HG03521 (cell line): ENCODE results near the gene APOC1.
"Not testable (repeated sequence)": the region's sequence is repeated elsewhere in the genome, so short reads cannot be mapped to it uniquely, and the experiment has no call there.

Experiments
- ATAC-seq: cut with Tn5 transposase; IDR thresholded peaks from one replicate; pipeline ENCODE4 v1.9.1; 2021; ENCODE audit warnings: mild to moderate bottlenecking, moderate library complexity; ENCODE audit not compliant: unreplicated experiment

APOC1 gene

DNA sequence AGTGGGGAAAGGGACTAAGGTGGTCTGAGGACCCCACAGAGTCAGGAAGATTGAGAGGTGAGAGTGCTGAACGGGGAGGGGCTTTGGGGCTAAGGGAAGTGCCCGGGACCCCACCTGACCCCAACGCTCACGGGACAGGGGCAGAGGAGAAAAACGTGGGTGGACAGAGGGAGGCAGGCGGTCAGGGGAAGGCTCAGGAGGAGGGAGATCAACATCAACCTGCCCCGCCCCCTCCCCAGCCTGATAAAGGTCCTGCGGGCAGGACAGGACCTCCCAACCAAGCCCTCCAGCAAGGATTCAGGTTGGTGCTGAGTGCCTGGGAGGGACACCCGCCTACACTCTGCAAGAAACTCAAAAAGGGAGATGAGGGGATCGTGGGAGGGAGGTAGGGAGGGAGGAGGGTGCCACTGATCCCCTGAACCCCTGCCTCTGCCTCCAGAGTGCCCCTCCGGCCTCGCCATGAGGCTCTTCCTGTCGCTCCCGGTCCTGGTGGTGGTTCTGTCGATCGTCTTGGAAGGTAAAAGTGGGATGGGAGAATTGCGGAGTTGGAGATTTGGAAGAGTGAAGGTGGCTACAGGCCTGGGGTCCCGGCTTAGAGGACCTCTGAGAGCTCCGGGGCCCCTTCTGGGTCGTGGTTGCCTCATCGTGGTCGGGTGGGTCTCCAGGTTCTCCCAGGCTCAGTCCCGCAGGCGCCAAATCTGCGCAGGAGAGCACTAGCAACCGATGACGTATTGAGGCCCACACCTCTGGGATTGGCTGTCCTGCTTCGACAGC lies at the start of gene APOC1:
Gene APOC1 (plus strand): TSS at position 176 of the 774 bp plus-strand sequence. CDS start 284 bp downstream, at position 460.
- peak; percentile 85 for ATAC-seq

DNA sequence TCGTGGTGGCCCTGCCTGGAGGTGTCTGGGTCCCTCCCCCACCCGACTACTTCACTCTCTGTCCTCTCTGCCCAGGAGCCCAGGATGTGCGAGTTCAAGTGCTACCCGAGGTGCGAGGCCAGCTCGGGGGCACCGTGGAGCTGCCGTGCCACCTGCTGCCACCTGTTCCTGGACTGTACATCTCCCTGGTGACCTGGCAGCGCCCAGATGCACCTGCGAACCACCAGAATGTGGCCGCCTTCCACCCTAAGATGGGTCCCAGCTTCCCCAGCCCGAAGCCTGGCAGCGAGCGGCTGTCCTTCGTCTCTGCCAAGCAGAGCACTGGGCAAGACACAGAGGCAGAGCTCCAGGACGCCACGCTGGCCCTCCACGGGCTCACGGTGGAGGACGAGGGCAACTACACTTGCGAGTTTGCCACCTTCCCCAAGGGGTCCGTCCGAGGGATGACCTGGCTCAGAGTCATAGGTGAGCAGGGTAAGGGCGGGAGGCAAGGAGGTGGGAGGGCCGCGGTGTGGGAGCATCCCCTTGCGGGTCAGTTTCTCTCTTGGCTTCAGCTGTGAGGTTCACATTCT lies 49.1 kb upstream of the APOC1 start:
- no peak for ATAC-seq

DNA sequence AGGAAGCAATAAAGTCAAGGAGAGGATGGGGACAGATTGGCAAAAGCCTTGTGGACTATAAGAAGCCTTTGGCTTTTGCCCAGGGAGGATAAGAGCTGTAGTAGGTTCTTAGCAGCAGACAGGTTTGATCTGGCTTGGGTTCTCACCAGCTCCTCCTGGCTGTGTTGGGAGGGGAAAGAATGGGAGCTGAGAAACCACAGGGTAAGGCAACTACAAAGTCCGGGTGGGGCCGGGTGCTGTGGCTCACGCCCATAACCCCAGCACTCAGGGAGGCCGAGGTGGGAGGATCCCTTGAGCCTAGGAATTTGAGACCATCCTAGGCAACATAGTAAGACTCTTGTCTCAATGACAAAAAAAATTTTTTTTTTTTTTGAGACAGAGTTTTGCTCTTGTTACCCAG lies 47.7 kb upstream of the APOC1 start:
- ATAC-seq = no peak

DNA sequence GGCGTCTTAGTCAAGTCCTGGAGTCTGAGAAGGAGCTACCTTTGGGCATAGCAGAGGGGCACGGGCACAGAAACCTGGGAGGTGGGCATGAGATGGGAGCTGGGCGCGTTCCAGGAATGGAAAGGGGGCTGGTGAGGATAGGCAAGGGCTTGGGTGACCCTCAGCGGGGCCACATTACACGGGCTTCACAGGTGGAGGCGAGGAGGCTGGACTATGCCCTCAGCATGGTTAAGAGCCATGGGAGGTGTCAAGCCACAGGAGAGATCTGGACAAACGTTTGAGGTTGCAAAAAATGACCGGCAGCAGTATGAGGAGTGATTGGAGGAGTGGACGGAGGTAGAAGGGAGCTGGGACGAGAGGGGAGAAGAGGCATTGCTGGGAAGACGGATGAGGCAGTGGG lies 46.8 kb upstream of the APOC1 start:
- no peak for ATAC-seq

DNA sequence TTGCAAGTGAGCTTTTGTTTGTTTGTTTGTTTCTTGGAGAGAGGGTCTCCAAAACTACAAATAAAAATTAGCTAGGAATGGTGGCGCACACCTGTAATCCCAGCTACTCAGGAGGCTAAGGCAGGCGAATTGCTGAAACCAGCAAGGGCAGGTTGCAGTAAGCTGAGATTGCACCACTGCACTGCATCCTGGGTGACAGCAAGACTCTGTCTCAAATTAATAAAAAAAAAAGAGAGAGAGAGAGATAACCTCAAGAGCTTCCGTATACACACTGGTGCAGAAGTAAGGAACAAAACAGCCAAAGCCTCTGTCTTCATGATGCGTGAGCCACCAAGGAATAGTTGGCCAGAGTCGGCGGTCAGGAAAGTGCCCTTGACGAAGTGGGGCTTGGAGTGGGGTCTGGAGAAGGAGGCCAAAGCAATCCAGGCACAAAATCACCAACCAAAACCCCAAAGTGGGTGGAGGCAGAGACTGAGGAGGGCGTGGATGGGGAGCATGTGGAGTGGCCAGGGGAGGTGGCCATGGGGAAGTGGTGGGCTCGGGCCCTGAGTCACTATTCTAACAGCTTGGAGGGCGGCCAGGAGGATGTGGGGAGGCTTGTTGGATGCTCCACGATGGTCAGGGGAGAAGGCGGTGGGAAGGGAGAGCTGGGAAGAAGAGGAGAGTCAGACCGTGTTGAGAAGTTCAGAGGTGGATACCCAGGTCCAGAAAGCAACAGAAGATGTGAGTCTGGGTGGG lies 44.5 kb upstream of the APOC1 start:
- no peak for ATAC-seq

DNA sequence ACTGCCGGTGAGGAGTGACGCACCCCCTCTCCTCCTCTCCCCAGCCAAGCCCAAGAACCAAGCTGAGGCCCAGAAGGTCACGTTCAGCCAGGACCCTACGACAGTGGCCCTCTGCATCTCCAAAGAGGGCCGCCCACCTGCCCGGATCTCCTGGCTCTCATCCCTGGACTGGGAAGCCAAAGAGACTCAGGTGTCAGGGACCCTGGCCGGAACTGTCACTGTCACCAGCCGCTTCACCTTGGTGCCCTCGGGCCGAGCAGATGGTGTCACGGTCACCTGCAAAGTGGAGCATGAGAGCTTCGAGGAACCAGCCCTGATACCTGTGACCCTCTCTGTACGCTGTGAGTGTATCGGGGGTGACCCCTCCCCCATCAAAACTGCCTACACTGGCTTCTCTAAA lies 42.6 kb upstream of the APOC1 start:
- no peak for ATAC-seq

DNA sequence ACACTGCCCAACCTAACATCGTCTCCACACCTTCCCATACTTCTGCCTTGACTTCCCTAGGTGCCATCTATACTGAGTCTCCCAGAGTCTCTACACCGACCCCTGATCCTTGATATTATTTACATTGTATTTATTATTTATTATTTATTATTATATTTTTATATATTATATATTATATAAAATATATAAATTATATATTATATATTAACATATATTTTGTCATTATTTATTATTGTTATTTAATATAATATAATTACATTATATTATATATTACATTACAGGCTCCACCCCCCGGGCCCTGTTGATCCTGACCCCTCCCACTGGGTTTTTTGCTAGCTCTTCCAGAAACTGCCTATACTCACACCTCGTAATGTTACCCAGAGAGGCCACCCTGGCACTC lies 41.7 kb upstream of the APOC1 start:
- ATAC-seq = no peak

DNA sequence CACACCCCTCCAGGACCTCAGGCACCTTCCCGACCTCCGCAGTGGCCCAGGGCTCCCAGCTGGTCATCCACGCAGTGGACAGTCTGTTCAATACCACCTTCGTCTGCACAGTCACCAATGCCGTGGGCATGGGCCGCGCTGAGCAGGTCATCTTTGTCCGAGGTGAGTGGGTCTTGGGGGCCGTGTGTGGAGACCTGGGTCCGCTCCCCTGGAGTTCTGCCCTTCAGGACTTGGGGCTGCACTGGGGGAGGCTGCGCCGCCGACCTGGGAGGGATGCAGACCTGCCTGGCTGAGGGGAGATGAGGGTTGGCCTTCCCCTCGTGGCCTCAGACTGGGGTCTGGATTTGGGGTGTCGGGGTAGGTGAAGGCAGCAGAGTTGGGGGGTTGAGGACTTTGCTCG lies 40.1 kb upstream of the APOC1 start:
- no peak for ATAC-seq

DNA sequence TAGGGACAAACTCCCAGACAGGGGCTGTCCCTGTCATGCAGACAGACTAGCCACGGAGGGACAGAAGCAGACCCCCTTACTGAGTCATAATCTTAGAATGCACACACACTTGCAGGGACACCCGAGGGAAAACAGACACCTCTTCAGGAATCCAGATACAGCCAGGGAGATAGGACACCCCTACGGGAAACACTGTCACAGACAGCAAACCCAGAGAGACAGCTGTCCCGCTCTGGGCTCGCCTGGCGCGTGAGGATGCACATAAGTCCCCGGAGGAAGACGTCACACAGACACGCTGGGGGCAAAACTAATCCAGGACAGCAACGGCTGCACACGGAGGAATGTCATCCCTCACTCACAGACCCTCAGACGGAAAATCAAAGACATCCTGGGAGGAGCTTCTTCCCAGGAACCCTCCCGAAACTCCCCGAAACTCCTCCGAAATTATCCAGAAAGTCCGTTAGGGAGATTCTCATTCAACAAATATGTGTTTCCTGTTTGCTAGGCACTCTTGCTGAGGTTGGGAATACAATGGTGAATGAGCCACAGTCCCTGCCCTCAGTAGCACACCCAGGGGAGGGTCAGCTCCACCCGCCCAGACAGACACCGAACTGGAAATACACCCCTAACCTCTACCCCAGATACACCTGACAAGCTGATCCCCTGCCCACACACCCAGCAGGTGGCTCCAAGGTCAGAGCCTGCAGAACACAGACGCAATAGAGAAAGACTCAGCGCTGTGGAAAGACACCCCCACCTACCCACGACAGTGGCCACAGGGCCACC lies 38.5 kb upstream of the APOC1 start:
- no peak for ATAC-seq

DNA sequence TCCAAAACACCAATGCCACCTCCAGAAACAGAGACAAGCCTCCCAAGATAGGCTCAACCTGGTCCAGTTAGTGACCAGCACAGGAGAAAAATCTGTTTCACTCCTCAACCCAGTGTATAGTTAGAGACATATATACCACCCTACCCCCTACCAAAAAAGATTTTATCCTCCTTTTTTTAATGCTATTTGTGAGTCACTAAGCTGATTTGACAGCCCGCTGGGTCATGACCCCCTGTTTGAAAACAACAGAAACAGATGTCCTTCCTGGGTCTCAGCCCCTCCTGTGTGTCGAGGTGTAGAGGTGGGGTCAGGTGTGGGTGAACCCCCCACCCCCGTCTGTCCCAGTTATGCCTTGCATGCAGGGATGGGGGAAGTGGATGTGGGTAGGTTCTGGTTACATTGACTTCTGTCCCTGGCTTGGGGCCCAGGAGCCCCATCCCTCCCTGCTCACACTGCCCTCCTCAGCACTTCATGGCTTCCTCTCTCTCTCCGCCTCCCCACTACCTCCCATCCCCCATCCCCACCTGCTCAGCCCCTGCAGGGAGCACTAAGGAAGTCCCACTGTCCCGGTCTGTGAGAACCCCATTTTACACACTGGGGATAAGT lies 37.4 kb upstream of the APOC1 start:
- ATAC-seq = no peak

DNA sequence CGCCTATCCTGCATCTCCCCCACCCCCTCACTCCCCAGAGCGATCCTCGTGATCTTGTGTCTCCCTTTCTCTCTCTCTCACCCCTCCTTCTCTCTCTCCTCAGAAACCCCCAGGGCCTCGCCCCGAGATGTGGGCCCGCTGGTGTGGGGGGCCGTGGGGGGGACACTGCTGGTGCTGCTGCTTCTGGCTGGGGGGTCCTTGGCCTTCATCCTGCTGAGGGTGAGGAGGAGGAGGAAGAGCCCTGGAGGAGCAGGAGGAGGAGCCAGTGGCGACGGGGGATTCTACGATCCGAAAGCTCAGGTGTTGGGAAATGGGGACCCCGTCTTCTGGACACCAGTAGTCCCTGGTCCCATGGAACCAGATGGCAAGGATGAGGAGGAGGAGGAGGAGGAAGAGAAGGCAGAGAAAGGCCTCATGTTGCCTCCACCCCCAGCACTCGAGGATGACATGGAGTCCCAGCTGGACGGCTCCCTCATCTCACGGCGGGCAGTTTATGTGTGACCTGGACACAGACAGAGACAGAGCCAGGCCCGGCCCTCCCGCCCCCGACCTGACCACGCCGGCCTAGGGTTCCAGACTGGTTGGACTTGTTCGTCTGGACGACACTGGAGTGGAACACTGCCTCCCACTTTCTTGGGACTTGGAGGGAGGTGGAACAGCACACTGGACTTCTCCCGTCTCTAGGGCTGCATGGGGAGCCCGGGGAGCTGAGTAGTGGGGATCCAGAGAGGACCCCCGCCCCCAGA lies 36.1 kb upstream of the APOC1 start:
- ATAC-seq = no peak

DNA sequence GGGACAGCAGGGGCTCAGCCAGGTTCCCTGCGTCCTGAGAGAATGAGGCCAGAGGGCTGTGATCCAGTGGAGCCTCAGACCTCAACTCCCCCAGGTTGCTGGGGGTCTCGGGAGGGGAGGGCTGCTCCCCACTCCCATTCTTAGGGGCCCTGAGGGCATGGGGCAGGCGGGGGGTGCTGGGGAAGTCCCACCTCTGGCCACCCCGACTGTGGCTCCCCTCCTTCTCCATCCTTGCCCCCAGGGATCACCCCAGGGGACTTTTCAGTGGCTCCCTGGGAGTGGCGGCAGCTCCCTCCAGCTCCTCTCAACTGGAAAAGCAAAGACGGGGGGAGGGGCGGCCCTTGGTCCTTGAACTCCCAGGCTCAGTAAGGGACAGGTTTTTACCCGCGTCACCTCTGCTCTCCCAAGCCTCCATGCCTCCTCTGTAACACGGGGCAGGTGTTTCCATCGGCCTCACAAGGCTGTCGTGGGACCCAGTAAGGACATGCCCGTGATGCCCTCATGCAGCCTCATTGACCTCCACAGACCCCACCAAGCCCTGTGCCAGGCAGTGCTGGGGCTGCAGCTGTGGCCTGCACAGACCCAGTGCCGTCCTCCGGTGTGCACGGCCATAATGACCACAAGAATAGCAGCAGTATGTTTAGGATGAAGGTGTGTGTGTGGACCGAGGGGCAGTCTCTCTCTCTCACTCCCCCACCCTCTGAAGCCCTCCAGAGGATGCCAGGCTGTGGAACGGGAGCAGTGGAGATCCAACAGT lies 34.9 kb upstream of the APOC1 start:
- no peak for ATAC-seq

DNA sequence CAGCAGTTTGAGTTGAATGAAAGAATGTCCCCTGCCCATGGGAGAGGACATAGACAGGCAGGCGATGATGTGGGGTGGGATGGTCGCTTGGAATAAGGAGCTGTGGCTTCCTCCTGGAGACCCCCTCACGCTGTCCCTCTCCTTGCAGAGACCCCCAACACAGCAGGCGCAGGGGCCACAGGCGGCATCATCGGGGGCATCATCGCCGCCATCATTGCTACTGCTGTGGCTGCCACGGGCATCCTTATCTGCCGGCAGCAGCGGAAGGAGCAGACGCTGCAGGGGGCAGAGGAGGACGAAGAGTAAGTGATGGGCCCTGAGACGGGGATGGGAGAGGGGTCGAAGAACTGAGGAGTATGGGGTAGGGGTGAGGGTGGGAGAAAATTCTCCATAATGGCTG lies 32.3 kb upstream of the APOC1 start:
- no peak for ATAC-seq

DNA sequence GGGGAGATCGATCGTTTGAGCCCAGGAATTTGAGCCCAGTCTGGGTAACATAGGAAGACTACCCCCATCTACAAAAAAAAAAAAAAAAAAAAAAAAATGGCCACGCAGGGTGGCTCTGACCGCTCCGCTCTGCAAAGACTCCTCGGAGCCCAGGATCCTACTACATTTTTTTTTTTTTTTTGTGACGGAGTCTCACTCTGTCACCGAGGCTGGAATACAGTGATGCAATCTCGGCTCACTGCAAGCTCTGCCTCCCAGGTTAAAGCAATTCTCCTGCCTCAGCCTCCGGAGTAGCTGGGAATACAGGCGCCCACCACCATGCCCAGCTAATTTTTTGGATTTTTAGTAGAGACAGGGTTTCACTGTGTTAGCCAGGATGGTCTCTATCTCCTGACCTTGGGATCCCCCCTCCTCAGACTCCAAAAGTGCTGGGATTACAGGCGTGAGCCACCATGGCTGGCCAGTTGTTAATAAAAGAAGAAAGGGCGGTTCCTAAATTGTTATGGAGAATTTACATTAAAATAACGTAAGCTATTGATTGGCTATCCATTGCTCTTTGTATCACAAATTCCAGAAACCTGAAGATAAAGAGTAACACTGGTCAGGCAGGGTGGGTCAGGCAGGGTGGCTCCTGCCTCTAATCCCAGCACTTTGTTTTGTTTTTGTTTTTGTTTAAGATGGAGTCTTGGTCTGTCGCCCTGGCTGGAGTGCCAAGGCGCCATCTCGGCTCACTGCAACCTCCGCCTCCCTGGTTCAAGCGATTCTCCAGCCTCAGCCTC lies 31.6 kb upstream of the APOC1 start:
- ATAC-seq = not testable (repeated sequence)

DNA sequence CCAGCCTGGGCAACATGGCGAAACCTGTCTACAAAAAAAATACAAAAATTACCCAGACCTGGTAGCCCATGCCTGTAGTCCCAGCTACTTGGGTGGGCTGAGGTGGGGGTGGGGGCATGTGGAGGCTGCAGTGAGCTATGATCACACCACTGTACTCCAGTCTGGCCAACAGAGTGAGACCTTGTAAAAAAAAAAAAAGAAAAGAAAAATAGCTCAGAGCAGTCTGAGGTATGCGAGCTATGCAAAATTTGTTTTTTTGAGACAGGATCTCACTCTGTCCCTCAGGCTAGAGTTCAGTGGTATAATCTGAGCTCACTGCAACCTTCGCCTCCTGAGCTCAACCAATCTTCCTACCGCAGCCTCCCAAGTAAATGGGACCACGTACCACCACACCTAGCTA lies 30.5 kb upstream of the APOC1 start:
- ATAC-seq = no peak

DNA sequence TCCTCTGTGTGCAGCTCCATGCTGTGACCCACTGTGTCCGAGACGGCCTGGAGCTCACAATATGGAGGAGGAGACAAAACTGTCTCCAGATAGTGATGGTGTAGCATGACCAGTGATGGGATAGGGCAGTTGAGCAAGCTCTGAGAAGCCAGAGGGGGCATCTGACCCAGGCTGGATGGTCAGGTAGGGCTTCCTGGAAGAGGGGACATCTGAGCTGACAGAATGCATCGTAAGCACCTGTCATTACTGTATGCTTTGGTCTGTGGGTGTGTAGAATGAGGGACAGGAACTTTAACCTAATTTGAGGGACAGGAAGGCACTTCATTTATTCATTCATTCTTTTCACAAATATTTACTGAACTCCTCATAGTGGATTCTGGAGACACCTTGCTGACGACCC lies 29.8 kb upstream of the APOC1 start:
- ATAC-seq = no peak

DNA sequence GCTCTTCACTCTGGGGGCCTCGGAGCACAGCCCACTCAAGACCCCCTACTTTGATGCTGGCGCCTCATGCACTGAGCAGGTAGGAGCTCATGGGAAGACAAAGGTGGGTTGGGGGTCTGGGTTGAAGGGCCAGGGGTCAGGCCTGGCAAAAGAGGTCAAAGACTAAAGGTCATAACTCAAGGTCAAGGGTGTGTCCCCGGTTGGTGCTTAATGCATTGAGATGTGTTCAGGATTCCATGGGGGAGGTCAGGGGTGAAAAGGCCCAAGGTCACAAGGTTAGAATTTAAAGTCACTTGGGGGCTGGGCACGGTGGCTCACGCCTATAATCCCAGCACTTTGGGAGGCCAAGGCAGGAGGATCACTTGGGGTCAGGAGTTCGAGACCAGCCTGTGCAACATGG lies 28.3 kb upstream of the APOC1 start:
- no peak for ATAC-seq

DNA sequence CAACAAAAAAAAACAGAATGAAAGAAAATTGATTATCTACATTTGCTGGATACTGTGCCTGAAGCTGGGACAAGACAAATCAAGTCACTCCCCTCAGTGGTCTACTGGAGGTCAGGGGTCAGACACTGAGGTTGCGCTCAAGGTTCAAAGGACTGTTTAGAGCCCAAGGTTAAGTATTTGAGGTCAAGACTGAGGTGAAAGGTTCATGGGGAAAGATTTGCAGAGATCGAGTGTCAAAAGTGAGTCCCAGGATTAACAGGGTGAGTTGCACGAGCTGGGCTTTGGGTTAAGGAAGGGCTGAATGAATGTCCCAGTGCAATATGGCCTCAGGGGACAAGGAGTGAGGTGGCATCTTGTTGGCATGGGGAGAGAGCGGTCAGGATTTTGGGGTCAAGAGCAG lies 26.8 kb upstream of the APOC1 start:
- ATAC-seq = no peak

DNA sequence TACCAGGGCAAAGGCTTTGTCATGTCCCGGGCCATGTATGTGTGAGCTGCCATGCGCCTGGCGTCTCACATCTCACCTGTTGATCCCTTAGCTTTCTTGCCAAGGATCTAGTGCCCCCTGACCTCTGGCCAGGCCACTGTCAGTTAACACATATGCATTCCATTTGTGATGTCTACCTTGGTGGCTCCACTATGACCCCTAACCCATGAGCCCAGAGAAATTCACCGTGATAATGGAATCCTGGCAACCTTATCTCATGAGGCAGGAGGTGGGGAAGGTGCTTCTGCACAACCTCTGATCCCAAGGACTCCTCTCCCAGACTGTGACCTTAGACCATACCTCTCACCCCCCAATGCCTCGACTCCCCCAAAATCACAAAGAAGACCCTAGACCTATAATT lies 26.1 kb upstream of the APOC1 start:
- not testable (repeated sequence) for ATAC-seq
